ENCODE measurements around the gene MFSD11.
A peak's percentile ranks its signal among the peaks of the same experiment; 100 is the strongest.
"Not testable (repeated sequence)": the region's sequence is repeated elsewhere in the genome, so short reads cannot be mapped to it uniquely, and the experiment has no call there.

MFSD11 gene

DNA sequence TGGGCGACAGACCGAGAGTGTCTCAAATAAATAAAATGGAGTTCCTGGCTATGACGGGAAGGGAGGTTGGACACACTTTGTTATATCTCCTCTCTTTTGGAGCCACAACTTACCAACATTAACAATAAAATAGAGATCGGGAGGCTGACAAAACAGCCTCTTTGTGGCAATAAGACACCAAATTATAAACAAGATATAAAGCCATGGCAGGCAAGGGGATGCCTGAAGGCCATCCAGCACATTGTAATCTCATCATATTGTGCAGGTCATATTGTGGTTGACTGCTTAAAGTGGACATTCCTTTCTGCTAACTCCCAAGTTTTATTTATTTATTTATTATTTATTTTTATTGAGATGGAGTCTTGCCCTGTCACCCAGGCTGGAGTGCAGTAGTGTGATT lies 70.4 kb downstream of the MFSD11 start:
- FAIRE-seq: no peak

GRCh38 chr17:76810956-76811355 lies 73.0 kb downstream of the MFSD11 start:
- no peak for FAIRE-seq

GRCh38 chr17:76811834-76812233 lies 73.9 kb downstream of the MFSD11 start:
- FAIRE-seq: no peak

DNA sequence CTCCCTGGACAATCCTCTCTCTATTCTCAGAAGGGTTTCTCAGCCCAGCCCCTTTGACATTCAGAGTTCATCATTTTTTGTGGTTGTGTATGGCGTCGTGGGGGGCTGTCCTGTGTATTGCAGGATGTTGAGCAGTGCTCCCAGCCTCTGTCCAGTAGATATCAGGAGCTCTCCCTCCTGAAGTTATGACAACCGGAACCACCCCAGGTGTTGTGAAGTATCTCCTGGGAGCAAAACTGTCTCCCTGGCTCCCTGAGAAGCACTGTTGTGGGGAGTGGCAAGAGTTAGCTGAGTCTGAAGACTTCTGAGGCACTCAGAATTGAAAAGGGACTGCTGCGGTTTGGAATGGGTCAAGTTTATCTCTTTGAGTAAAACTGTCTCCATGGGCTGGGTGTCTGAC lies 74.3 kb downstream of the MFSD11 start:
- FAIRE-seq: no peak

DNA sequence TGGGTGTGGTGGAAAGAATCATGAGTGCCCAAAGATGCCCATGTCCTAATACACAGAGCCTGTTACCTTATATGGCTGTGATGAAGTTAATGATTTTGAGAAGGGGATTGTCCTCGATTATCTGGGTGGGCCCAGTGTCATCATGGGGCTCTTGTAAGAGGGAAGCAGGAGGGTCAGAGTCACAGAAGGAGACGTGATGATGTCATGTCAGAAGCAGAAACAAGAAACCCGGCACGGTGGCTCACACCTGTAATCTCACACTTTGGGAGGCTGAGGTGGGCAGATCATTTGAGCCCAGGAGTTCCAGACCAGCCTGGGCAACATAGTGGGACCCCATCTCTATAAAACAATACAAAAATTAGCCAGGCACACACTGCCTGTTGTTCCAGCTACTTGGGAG lies 75.0 kb downstream of the MFSD11 start:
- no peak for FAIRE-seq

DNA sequence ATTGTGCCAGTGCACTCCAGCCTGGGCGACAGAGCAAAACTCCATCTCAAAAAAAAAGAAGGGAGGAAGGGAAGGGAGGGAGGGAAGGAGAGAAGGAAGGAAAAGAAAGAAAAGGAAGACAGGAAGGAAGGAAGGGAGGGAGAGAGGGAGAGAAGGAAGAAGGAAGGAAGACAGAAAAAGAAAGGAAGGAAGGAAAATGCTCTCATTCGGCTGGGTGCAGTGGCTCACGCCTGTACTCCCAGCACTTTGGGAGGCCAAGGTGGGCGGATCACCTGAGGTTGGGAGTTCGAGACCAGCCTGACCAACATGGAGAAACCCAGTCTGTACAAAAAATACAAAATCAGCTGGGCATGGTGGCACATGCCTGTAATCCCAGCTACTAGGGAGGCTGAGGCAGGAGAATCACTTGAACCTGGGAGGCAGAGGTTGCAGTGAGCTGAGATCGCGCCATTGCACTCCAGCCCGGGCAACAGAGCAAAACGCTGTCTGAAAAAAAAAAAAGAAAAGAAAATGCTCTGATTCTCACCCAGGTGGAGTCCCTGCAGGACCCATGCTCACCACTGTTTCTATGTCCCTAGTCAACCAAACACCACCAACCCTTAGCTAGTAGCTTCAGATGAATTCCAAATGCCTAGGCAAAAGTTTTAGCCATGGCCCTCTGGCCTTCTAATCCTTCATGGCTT lies 78.1 kb downstream of the MFSD11 start:
- FAIRE-seq: not testable (repeated sequence)

- FAIRE-seq: peak; percentile 25
Measured at GRCh38 chr17:76816590-76817135, 78.7 kb downstream of the MFSD11 start.

DNA sequence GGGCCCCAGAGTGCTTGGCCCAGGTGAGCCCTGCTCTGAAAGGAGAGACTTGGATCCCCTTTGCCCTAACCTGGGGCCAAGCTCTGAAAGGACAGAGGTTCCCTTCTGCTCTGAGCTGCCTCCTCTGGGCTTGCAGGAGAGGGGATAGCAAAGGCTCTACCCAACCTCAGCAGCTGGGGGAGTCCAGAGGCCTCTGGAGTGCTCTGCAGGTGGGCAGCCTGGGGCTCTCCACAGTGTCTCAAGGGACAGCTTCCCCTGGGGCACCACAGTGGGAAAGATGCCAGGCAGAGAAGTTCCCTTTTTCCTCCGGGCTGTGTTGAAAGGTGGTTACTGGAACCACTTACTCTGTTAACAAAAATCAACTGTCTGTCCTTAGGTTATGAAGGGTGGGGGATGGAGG lies 82.1 kb downstream of the MFSD11 start:
- no peak for FAIRE-seq

DNA sequence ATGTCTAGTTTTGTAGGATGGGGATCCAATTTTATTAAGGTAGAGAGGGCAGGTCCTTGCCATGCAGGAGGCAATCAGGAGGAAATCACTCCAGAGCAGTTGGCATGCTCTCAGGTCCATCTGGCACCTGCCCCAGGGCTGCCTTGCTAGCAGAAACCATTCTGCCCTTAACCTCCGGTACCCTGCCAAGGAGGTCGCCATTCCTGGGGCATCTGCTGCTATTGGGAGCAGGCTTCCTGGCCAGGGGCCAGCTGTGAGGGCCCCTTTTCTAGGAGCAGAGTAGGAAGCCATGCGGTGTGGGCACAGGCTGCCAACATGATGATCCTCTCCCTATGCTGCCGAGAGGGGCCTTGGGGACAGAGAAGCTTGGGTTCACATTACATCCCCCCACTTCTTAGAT lies 82.6 kb downstream of the MFSD11 start:
- no peak for FAIRE-seq

- no peak for FAIRE-seq
Measured at GRCh38 chr17:76822184-76822778, 84.4 kb downstream of the MFSD11 start.

GRCh38 chr17:76824093-76824492 lies 86.2 kb downstream of the MFSD11 start:
- no peak for FAIRE-seq

GRCh38 chr17:76826330-76827068 lies 88.6 kb downstream of the MFSD11 start:
- FAIRE-seq: no peak

- no peak for FAIRE-seq
Measured at GRCh38 chr17:76827736-76828135, 89.8 kb downstream of the MFSD11 start.

All from A204.1 (cell line).